GM19395 (cell line): ENCODE measurements around the gene IKZF3.
A peak's percentile ranks its signal among the peaks of the same experiment; 100 is the strongest.
"Not testable (repeated sequence)": the region's sequence is repeated elsewhere in the genome, so short reads cannot be mapped to it uniquely, and the experiment has no call there.

Experiments
- ATAC-seq: cut with Tn5 transposase; IDR thresholded peaks from one replicate; pipeline ENCODE4 v1.9.1; 2021; ENCODE audit warnings: mild to moderate bottlenecking, moderate library complexity; ENCODE audit not compliant: unreplicated experiment

The IKZF3 gene

DNA sequence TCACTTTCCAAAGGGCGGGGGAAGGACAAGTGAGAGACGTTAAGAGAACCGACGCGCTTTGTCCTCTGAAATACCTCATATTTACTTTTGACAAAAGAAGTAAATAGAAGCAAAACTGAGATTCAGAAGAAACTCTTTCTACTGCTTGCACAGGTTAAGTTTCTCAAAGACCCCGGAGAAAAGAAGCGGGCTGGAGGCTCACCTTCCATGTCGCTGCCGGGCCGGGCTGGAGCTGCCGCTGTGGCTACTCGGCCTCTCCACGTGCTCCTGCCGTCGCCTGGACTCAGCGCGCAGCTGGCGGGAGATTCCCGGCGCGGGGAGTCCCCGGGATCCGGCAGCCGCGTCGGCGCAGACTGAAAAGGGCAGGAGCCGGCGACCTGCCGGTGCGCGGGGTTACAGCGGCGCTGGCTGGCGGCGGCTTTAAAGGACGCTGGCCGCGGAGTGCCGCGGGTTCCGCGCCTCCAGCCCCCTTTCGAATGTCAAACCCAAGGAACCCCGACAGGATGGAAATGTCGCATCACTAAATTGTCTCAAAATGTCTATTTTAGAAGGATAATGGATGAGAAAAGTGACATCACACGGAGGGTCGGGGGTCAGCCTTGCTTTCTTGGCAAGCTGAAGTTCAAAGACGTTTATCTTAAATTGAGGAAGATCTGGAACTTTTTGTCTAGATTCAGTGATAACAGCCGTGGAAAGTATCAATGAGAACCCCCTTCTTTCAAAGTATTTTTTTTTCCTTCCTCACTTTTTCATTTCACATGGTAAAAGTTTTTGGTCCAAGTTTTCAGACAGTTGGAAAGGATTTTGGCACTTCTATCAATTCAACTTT lies at the start of gene IKZF3:
Gene IKZF3, minus strand, starts transcription at position 395 of the 829 bp plus-strand sequence. Its CDS starts 186 bp downstream, at position 209.
- ATAC-seq = no peak

DNA sequence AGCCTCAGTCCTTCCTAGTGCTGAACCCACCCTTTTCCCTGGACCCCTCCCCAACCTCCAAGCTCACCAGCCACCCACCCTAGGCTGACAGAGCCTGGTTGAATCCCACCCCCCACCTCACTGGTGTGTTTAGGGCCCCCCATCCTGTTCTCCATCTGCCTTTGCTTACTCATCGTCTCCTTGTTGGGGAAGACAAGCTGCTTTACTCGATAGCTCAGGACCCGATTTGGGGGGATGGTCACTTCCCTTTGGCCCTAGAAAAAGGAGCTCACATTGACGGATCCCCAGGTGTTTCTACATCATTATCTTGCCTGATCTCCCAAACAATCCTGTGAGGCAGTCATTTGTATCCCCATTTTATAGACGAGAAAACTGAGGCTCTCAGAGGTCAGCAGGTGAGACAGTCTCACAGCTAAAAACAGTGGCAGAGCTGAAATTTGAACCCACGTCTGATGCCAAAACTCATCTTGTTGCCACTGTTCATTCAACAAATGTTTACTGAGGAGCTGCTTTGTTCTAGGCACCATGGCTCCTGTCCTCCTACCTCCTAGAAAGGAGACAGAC lies 44.8 kb upstream of the IKZF3 start:
- ATAC-seq = no peak

DNA sequence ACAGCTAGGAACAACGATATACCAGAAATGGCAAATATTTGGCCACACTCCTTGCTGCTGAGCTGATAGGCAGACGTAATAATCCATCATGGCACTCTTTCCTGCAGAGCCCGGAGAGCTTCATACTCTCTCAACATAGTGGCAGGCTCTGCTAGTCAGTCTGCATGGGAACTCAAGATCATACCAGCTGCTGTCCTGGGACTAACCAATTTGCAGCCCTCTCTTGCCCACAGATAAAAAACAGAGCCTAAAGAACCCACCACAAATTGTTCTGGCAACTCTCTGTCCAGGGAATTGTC lies 40.8 kb upstream of the IKZF3 start:
- ATAC-seq = no peak

GRCh38 chr17:39903158-39903884 lies 39.2 kb upstream of the IKZF3 start:
- no peak for ATAC-seq

DNA sequence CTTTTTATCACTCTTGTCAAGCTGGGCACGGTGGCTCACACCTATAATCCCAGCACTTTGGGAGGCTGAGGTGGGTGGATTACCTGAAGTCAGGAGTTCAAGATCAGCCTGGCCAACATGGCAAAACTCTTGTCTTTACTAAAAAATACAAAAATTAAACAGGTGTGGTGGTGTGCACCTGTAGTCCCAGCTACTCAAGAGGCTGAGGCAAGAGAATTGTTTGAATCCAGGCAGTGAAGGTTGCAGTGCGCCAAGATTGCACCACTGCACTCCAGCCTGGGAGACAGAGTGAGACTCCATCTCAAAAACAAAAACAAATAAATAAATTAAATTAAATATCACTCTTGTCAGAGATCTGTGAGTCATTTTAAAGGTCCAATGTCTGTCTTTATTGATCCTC lies 37.9 kb upstream of the IKZF3 start:
- not testable (repeated sequence) for ATAC-seq

GRCh38 chr17:39899215-39899614 lies 35.1 kb upstream of the IKZF3 start:
- ATAC-seq = no peak

GRCh38 chr17:39898088-39898487 lies 34.0 kb upstream of the IKZF3 start:
- no peak for ATAC-seq

- no peak for ATAC-seq
These were observed 30.7 kb upstream of the IKZF3 start for GRCh38 chr17:39894681-39895376.

DNA sequence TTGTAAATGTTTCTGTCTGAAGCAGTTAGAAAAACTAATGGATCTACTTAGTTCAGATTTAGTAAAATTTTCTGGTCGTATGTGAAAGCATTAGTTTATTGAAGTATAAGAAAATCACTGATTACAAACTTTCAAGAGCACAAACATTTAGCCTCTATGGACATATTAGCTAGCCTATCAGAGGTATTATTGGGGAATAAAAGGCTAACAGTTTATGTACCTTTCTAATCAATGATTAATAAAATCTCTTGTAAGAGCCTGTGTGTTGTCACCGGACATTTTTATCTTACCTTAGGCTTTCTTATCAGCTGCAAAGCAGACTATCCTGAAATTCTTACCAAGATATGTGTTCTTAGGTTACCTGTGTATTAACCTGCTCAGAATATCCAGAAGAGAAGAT lies 25.1 kb upstream of the IKZF3 start:
- no peak for ATAC-seq

DNA sequence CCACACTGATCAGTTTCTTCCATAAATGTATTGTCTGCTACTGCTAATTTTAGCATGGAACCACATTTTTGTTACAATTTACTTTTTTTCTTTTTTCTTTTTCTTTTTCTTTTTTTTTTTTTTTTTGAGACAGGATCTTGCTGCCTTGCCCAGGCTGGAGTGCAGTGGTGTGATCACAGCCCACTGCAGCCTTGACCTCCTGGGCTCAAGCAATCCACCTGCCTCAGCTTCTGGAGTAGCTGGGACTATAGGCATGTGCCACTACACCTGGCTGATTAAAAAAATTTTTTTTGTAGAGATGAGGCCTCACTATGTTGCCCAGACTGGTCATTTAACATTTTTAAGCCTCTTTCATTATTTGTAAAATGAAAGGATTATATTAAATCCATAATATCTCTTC lies 23.0 kb upstream of the IKZF3 start:
- ATAC-seq = no peak

GRCh38 chr17:39886102-39886501 lies 22.0 kb upstream of the IKZF3 start:
- ATAC-seq = not testable (repeated sequence)

GRCh38 chr17:39872751-39873150 lies 8.6 kb upstream of the IKZF3 start:
- no peak for ATAC-seq

GRCh38 chr17:39871801-39872200 lies 7.7 kb upstream of the IKZF3 start:
- no peak for ATAC-seq

GRCh38 chr17:39870776-39871175 lies 6.7 kb upstream of the IKZF3 start:
- ATAC-seq = no peak

DNA sequence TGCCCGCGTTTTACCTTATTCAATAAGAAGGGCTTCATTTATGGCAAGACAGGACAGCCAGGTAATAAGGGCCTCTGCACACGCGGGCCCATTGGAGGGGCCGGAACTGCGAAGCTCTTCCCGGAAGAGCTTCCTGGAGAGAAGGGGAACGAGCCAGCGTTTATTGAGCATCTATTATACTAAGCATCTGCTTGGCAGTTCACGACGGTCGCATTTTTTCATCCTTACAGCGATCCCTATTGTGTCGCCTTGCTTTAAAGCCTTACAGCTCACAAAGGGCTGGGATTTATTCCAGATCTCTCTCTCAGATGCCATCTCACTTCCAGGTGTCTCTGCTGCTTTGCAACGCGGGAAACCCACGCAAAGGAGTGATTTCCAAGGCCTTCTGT lies 4.4 kb upstream of the IKZF3 start:
- no peak for ATAC-seq

DNA sequence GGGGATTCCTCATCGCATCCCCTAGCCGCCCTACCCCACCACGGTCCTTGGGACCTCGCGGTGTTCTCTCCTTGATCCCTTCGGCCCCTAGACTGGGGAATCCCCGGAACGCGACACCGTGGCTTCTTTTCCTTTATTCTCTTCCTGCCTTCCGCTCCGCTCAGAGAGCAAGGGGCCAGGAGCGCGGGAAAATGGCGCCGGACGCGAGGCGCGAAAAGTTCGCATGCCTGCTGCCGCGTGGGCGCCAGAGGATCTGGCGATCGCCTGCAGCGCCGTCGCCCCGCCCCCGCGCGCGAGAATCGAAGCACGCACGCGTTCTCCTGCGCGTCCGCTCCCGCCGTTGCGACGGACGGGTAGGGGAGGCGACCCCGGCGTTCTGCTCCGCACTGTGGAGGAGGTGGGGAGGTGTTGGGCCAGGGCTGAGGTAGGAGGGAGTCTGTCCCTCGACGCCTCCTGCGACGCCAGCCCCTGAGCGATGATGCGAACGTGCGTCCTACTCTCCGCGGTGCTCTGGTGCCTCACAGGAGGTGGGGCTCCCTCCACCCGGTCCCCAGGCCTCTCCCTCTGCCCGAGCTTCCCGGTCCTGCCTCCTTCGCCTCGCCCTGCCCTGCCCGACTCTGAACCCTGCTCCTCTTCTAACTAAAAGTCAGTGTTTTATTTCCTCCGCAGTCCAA lies 3.9 kb upstream of the IKZF3 start, which contains the start of gene ZPBP2:
Gene ZPBP2, plus strand, starts transcription at position 323 of the 674 bp plus-strand sequence. Its CDS starts 153 bp downstream, at position 476.
- ATAC-seq = no peak

- ATAC-seq = peak; percentile 70
These were observed 3.2 kb upstream of the IKZF3 start for GRCh38 chr17:39867084-39867879.

- ATAC-seq = no peak
These were observed 2.1 kb upstream of the IKZF3 start for GRCh38 chr17:39866013-39866730.

DNA sequence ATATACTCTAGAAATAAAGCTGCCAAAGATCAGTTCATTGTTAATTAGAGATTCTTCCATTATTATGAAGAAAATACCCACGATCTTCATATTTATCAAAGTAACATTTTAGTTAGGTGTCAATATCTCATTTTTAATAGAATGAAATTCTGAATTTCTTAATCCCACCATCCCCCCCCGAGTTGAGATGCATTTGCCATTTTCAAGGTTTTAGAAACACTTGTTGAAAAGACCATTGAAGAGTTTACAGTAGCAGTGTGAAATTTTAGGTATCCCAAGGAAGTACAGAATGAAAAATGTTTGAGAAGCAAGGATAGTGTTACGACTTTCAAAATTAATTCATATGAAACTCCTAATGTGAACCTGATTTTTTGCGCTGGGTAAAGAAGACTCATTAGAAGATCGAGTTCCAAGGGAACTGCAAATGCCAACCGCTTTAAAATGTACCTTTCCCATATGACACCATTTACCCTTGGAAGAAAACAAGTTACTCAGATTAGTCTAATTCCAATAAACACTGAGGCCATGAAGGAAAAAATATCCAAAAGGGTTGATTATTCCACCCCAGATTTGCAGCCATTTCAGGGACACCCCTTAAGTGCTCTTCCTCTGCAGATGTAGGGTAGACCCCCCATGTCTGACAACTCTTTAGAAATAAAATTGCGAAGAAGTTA lies 731 bp downstream of the IKZF3 start:
- no peak for ATAC-seq
